Measurements from ENCODE around the gene HOXA4.

- no peak for TF ChIP-seq CTCF (IDR thresholded peaks at IDR 0.05)
- TF ChIP-seq POLR2A (IDR thresholded peaks at IDR 0.05): no peak
These were observed 31.4 kb upstream of the HOXA4 start for GRCh38 chr7:27161721-27162560.
